GM21381 (cell line): ENCODE results near the gene PAFAH1B1.
"Not testable (repeated sequence)": the region's sequence is repeated elsewhere in the genome, so short reads cannot be mapped to it uniquely, and the experiment has no call there.

Source experiments
- ATAC-seq: cut with Tn5 transposase; IDR thresholded peaks from one replicate; pipeline ENCODE4 v1.9.1; 2021; ENCODE audit warnings: mild to moderate bottlenecking, moderate library complexity; ENCODE audit not compliant: unreplicated experiment

The PAFAH1B1 gene

GRCh38 chr17:2631211-2631610 is 37.8 kb downstream of the PAFAH1B1 start:
- no peak for ATAC-seq

GRCh38 chr17:2634361-2634960 is 41.0 kb downstream of the PAFAH1B1 start:
- ATAC-seq = no peak

GRCh38 chr17:2635241-2635640 is 41.8 kb downstream of the PAFAH1B1 start:
- ATAC-seq = no peak

GRCh38 chr17:2635675-2636074 is 42.2 kb downstream of the PAFAH1B1 start:
- no peak for ATAC-seq

GRCh38 chr17:2636169-2636930 is 42.9 kb downstream of the PAFAH1B1 start:
- ATAC-seq = no peak

- no peak for ATAC-seq
These were observed 44.0 kb downstream of the PAFAH1B1 start for GRCh38 chr17:2637422-2637821.

- no peak for ATAC-seq
These were observed 51.5 kb downstream of the PAFAH1B1 start for GRCh38 chr17:2644971-2645370.

GRCh38 chr17:2647957-2648356 is 54.5 kb downstream of the PAFAH1B1 start:
- ATAC-seq = no peak

GRCh38 chr17:2649191-2649590 is 55.7 kb downstream of the PAFAH1B1 start:
- ATAC-seq = no peak

GRCh38 chr17:2652911-2653310 is 59.5 kb downstream of the PAFAH1B1 start:
- ATAC-seq = not testable (repeated sequence)

GRCh38 chr17:2655546-2655945 is 62.1 kb downstream of the PAFAH1B1 start:
- no peak for ATAC-seq

GRCh38 chr17:2656283-2656682 is 62.8 kb downstream of the PAFAH1B1 start:
- no peak for ATAC-seq

GRCh38 chr17:2659337-2659736 is 65.9 kb downstream of the PAFAH1B1 start:
- not testable (repeated sequence) for ATAC-seq

- ATAC-seq = not testable (repeated sequence)
These were observed 67.0 kb downstream of the PAFAH1B1 start for GRCh38 chr17:2660410-2660809.

- ATAC-seq = no peak
These were observed 78.6 kb downstream of the PAFAH1B1 start for GRCh38 chr17:2672026-2672425.

- not testable (repeated sequence) for ATAC-seq
These were observed 85.8 kb downstream of the PAFAH1B1 start for GRCh38 chr17:2679247-2679646.

- ATAC-seq = no peak
These were observed 87.5 kb downstream of the PAFAH1B1 start for GRCh38 chr17:2680961-2681360.

GRCh38 chr17:2681650-2682049 is 88.2 kb downstream of the PAFAH1B1 start:
- no peak for ATAC-seq

GRCh38 chr17:2682176-2682938 is 88.9 kb downstream of the PAFAH1B1 start:
- no peak for ATAC-seq

- no peak for ATAC-seq
These were observed 90.5 kb downstream of the PAFAH1B1 start for GRCh38 chr17:2683912-2684311.

GRCh38 chr17:2684549-2684948 is 91.1 kb downstream of the PAFAH1B1 start:
- ATAC-seq = no peak

- no peak for ATAC-seq
These were observed 92.2 kb downstream of the PAFAH1B1 start for GRCh38 chr17:2685696-2686095.
